ENCODE data around the gene ULK1.
A peak's percentile ranks its signal among the peaks of the same experiment; 100 is the strongest.

ULK1 gene

DNA sequence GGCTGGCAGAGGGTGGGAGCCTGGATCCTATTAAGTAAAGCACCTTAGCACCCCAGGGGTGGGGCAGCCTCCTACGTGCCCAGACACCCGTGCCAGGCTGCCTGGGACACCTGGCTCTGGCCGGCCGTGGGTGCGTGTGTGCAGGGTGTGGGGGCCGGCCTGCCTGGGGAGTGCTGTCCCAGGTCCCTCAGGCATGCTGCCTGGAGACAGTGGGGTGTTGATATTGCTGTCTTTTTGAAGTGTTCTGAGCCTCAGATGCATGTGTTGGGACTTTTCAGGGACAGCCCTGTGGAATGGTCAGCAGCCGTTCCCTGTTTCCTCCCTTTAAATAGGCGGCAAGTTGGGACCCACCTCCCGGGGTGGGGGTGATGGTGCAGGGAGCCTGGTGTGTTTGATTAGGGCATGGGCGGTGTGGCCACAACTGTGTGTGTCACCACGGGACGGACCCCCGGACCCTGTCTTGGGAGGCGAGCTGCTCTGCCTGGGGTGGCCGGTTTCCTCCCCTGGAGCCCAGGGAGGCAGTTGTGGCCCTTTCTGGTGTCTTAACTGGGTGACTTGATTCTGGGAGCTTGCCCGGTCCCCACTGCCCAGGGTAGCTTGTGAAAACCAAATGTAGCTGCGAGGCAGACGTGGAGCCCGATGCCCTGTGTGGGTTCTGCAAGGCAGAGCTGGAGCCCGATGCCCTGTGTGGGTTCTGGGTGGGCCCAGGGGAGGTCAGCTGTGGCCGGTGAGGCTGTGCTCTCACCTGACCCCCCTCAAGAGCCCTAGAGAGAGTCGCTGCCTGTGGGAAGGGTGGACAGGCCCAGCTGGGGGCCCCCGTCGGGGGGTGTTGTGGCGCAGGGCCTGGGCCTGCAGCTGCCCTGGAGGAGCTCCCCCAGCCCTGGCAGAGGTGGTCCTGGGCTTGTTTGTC is 8.2 kb downstream of the ULK1 start:
- Mint-ChIP-seq H3K36me3 (ENCODE audit: insufficient read depth) (peaks cover 13% of the 10 kb centered on the region), H3K9me3 (no peaks in the 10 kb centered on the region), H3K4me1 (ENCODE audit: low read depth in 2 of 2) (peaks cover 23 to 29% of the 10 kb centered on the region in 2 donors), H3K27ac (no peak overlapping the region), H3K4me3 (no peak overlapping the region), H3K27me3 (no peaks in the 10 kb centered on the region)
- DNase-seq, result no peak
- ATAC-seq (replicated peaks), result no peak

DNA sequence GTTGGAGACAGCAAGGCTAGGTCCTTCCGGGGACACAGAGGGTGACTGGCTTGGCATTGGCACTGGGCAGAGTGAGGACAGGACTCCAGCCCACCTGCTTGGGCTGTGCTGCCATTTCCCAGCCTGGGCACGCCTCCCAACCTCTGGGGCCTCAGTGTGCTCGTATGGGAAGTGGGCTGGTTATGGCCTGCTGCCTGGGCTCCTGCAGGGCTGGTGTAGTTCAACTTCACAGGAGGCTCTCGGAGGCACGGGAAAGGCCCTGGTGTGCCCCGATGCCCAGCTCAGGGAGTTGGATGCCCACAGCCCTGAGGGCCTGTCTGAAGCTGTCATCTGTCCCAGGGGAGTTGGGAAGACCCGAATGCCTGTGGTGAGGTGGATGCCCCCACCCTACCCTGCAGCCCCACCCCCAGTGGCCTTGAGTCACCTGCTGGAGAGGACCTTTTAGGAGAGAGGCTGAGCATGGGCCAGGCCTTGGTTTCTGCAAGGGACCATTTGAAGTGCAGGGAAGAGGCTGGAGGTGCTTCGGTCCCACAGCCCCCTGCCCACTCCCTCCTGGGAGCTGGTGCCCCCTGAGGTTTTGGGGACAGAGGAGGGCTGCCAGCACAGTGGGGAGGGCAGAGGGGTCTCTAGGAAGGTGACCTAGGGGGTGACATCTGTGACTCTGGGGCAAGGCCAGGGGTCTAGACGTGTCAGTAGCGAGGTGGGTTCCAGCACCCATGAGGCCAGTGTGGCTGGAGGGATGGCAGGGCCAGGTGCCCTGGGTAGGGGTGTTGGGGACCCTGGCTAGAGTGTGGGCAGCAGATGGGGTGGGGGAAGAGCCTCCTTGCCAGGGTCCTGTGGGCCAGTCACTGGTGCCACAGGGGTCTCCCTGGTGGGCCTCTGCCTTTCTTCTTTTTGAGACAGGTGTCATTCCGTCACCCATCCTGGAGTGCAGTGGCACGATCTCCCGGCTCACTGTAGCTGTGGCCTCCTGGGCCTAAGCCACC is 9.1 kb downstream of the ULK1 start:
- H3K4me3 Mint-ChIP-seq, result no peak overlapping the region
- peak overlapping the region; percentile 38 to 88 for H3K27ac Mint-ChIP-seq
- peaks cover 11% of the 10 kb centered on the region for H3K36me3 Mint-ChIP-seq (ENCODE audit: insufficient read depth)
- H3K4me1 Mint-ChIP-seq (ENCODE audit: low read depth in 2 of 2), result peaks cover 23 to 29% of the 10 kb centered on the region in 2 donors
- ATAC-seq (replicated peaks) (no peak), DNase-seq (no peak)
- H3K9me3 Mint-ChIP-seq, result no peaks in the 10 kb centered on the region
- H3K27me3 Mint-ChIP-seq, result no peaks in the 10 kb centered on the region

DNA sequence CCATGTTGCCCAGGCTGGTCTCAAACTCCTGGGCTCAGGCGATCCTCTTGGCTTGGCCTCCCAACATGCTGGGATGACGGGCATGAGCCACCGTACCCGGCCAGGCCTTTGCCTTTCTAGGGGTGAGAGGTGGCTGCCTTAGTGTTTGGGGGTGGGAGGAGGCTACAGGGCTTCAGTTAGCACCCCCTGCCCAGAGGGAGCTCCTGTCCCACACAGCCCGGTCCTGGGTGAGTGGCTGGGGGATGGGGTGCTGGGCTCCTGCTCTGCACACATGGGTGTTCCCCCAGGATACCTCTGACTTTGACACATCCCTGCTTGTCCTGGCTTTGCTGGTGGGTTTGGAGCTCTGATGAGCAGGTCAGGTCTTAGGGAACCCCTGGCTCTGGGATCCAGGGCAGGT is 9.9 kb downstream of the ULK1 start:
- Mint-ChIP-seq H3K4me3 (no peak overlapping the region), H3K9me3 (no peaks in the 10 kb centered on the region), H3K27me3 (no peaks in the 10 kb centered on the region), H3K4me1 (ENCODE audit: low read depth in 2 of 2) (peaks cover 23 to 29% of the 10 kb centered on the region in 2 donors), H3K36me3 (ENCODE audit: insufficient read depth) (peaks cover 15% of the 10 kb centered on the region), H3K27ac (peak overlapping the region in 1 of 2 donors; percentile 88)
- DNase-seq (no peak), ATAC-seq (replicated peaks) (no peak)

DNA sequence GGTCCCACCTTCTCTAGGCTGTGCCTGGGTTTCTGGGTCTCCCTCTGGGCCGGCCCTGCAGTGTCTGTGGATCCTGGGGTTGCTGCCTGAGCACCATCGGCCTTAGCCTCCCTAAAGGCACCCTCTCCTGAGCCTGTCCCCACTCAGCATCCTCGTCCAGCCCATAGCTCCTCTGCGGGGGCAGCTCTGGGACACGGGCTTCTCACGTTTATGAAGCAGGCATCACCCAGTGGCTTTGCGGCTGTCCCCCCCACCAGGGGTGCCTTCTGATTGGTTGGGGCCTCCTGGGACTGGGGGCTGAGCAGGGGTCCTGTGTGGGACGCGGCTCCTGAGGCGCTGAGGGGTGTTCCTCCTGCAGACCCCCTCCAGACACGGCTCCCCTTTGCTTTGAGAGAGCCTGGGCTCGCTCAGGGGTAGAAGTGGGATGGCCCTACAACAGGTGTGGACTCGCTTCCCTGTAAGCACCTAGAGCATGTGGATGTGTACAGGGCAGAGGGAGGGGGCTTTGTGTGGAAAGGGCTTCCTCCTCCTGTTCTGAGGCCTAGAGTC is 10.7 kb downstream of the ULK1 start:
- H3K4me1 Mint-ChIP-seq (ENCODE audit: low read depth in 2 of 2), result peaks cover 21 to 27% of the 10 kb centered on the region in 2 donors
- no peaks in the 10 kb centered on the region for H3K9me3 Mint-ChIP-seq
- H3K4me3 Mint-ChIP-seq, result no peak overlapping the region
- DNase-seq (no peak), ATAC-seq (replicated peaks) (no peak)
- H3K27ac Mint-ChIP-seq, result peak overlapping the region in 1 of 2 donors; percentile 88
- peaks cover 20% of the 10 kb centered on the region for H3K36me3 Mint-ChIP-seq (ENCODE audit: insufficient read depth)
- no peaks in the 10 kb centered on the region for H3K27me3 Mint-ChIP-seq

DNA sequence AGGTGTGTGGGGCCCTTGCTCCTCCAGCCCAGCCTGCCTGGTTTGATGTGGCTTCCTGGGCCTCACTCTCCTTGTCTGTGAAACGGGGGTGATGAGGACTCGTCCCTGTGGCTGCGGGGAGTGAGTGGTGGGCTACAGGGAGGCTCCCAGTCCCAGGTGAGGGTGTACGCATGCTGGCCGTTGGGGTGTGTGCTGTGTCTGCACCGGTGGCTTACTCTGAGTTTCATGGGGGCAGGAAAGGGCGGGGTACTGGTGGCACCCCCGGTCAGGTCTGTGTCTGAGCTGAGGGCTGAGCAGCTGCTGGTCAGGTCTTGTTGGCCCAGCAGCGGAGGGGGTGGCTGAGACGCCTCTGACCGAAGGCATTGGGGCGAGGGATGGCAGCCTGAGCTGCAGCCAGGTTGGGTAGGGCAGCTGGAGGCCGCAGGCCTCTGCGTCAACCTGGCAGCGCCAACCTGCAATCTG is 11.2 kb downstream of the ULK1 start:
- DNase-seq, result no peak
- peaks cover 26% of the 10 kb centered on the region for H3K36me3 Mint-ChIP-seq (ENCODE audit: insufficient read depth)
- ATAC-seq (replicated peaks), result no peak
- H3K27ac Mint-ChIP-seq, result peak overlapping the region in 1 of 2 donors; percentile 88
- no peaks in the 10 kb centered on the region for H3K9me3 Mint-ChIP-seq
- peaks cover 19 to 23% of the 10 kb centered on the region in 2 donors for H3K4me1 Mint-ChIP-seq (ENCODE audit: low read depth in 2 of 2)
- no peak overlapping the region for H3K4me3 Mint-ChIP-seq
- no peaks in the 10 kb centered on the region for H3K27me3 Mint-ChIP-seq

DNA sequence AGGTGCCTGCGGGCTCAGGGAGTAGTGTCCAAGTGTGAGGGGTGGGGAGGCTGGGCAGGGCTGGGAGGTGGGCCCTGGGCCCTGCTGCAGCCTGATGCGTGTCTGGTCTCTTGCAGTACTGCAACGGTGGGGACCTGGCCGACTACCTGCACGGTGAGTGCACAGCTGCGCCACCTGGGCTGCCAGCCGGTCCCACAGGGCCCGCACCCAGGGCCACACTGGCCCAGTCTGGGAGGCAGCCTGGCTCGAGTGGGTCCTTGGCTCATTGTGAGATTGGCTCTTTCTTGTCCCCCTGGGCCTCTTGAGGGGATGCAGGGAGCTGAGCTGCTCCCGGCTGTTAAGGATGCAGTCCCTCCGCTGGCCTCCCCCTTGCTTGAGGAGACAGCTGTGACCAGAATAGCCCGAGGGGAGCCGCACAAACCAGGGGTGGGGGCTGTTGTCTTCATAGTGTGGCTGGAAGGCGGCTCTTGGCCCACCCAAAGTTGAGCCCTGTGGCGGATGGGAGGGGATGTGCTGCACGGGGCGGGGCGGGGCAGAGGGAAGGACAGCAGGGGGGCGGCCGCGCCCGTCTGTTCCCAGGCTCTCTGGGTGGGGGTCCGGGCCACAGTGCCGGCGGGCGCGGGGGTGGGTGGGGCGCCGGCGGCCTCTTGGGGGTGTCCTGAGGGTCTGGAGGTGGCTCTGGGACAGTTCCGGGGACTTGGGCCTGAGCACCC is 13.1 kb downstream of the ULK1 start:
- H3K27ac Mint-ChIP-seq, result peak overlapping the region in 1 of 2 donors; percentile 20
- peaks cover 21% of the 10 kb centered on the region for H3K36me3 Mint-ChIP-seq (ENCODE audit: insufficient read depth)
- no peaks in the 10 kb centered on the region for H3K27me3 Mint-ChIP-seq
- no peak for ATAC-seq (replicated peaks)
- H3K4me3 Mint-ChIP-seq, result no peak overlapping the region
- H3K9me3 Mint-ChIP-seq, result no peaks in the 10 kb centered on the region
- DNase-seq, result no peak
- H3K4me1 Mint-ChIP-seq (ENCODE audit: low read depth in 2 of 2), result peaks cover 9 to 18% of the 10 kb centered on the region in 2 donors

DNA sequence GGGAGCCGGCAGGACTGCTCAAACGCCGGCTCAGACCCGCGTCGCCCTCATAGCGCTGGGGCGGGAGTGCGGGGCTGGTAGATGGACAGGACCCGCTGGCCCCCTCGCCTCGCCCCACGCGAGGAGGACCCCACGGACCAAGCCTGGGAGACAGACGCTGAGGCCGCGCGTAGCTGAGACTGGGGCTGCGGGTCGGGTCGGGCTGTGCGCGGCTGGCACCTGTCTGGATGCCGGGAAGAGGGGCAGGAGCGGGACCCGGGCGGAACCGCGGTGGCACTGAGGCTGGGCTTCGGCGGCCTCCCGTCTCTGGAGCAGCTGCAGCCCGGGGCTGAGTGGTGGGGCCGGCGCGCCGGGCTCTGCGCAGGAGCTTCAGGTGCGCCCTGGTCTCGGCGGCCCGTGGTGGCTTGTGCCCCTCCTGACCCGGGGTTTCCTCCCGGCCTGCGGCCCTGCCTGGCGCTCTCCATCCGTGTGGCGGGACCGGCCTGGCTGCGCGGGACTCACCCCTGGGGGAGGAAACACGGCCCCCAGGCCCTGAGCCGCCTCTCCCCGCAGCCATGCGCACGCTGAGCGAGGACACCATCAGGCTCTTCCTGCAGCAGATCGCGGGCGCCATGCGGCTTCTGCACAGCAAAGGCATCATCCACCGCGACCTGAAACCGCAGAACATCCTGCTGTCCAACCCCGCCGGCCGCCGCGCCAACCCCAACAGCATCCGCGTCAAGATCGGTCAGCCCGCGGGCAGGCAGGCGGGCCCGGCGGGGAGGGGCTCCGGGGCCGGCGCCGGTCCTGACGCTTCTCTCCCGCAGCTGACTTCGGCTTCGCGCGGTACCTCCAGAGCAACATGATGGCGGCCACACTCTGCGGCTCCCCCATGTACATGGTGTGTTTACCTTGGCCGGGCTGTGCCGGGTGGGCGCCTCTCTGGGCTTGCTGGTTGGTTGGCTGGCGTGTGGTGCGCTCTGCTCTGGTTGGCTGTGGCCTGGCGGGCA is 14.0 kb downstream of the ULK1 start:
- no peak for ATAC-seq (replicated peaks)
- DNase-seq, result no peak
- no peaks in the 10 kb centered on the region for H3K27me3 Mint-ChIP-seq
- peaks cover 9 to 15% of the 10 kb centered on the region in 2 donors for H3K4me1 Mint-ChIP-seq (ENCODE audit: low read depth in 2 of 2)
- H3K9me3 Mint-ChIP-seq, result no peaks in the 10 kb centered on the region
- peaks cover 29% of the 10 kb centered on the region for H3K36me3 Mint-ChIP-seq (ENCODE audit: insufficient read depth)
- no peak overlapping the region for H3K4me3 Mint-ChIP-seq
- H3K27ac Mint-ChIP-seq, result no peak overlapping the region

DNA sequence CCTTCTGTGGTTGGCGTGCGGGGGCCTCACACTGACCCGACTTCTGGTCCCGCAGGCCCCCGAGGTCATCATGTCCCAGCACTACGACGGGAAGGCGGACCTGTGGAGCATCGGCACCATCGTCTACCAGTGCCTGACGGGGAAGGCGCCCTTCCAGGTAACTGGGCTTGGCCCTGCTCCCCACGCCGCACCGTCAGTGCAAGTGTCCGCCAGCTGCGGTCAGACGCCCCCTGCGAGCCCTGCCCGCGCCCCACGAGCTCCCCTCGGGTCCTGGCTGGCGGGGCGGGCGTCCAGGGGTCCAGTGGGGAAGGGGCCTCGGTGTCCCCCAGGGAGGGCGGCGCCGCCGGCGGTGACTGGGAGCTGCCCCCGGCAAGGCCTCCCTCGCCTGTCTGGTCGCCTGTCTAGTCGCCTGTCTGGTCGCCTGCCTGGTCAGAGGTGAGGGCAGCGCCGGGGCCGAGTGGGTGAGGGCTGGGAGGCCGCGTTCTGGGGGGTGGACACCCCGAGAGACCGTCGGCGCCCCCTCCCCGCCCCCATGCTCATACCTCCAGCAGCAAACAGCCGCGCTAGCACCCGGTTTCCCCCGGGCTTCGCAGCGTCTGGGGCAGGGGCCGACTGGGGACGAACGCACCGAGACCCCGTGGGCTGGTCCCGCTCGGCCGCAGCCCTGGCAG is 14.8 kb downstream of the ULK1 start:
- Mint-ChIP-seq H3K9me3 (no peaks in the 10 kb centered on the region), H3K36me3 (ENCODE audit: insufficient read depth) (peaks cover 35% of the 10 kb centered on the region), H3K4me3 (no peak overlapping the region), H3K27ac (no peak overlapping the region), H3K4me1 (ENCODE audit: low read depth in 2 of 2) (peaks cover 8 to 15% of the 10 kb centered on the region in 2 donors), H3K27me3 (no peaks in the 10 kb centered on the region)
- no peak for ATAC-seq (replicated peaks)
- no peak for DNase-seq

DNA sequence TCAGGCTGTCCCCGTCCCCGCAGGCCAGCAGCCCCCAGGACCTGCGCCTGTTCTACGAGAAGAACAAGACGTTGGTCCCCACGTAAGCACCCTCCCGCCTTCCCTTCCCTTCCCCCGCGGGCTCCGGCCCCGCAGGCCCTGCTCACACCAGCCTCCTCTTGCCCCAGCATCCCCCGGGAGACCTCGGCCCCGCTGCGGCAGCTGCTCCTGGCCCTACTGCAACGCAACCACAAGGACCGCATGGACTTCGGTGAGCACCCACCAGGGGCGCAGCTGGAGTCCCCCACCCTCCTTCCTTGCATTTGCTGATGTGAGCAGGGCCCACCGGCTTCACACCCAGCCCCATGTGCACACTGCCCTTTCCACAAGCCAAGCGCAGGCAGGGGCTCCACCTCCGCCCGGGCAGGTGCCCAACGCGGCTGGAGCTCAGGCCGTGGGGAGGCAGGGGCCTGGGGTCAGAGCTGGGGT is 15.4 kb downstream of the ULK1 start:
- DNase-seq (no peak), ATAC-seq (replicated peaks) (no peak)
- Mint-ChIP-seq H3K4me3 (no peak overlapping the region), H3K4me1 (ENCODE audit: low read depth in 2 of 2) (peaks cover 8 to 11% of the 10 kb centered on the region in 2 donors), H3K27me3 (no peaks in the 10 kb centered on the region), H3K9me3 (no peaks in the 10 kb centered on the region), H3K27ac (no peak overlapping the region), H3K36me3 (ENCODE audit: insufficient read depth) (peaks cover 39% of the 10 kb centered on the region)

DNA sequence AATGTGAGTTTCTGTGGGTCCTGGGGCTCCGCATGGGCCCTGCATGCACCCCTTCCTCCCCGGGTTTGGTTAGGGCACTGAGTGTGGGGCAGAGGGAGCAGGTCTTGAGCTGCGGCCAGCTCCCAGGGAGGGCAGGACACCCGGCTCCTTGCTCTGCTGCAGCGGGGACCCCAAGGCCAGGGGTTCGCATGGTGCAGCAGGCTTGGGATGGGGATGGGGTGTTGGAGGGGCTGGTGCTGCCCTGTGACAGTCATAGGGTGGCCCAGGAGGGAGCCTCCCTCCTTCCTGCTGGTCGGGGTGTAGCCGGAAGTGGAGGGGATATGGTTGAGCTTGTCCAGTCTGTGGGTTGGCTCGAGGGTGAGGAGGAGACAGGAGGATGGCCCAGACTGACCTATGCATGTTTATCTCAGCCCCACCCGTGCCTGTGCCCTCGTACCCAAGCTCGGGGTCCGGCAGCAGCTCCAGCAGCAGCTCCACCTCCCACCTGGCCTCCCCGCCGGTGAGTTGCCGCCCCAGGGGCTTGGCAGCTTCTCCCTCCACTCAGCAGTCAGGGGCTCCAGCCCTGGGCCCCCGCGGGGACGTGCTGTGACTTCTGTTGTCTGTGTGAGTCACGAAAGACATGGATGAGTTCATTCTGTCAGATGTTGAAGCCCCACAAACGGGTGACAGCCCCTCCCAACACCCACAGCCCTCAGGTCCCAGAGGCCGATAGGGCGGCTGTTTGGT is 16.0 kb downstream of the ULK1 start:
- Mint-ChIP-seq H3K27me3 (no peaks in the 10 kb centered on the region), H3K4me3 (no peak overlapping the region), H3K4me1 (ENCODE audit: low read depth in 2 of 2) (peaks cover 3 to 4% of the 10 kb centered on the region in 2 donors), H3K9me3 (no peaks in the 10 kb centered on the region), H3K36me3 (ENCODE audit: insufficient read depth) (peaks cover 44% of the 10 kb centered on the region), H3K27ac (peak overlapping the region in 1 of 2 donors; percentile 17)
- no peak for DNase-seq
- no peak for ATAC-seq (replicated peaks)

DNA sequence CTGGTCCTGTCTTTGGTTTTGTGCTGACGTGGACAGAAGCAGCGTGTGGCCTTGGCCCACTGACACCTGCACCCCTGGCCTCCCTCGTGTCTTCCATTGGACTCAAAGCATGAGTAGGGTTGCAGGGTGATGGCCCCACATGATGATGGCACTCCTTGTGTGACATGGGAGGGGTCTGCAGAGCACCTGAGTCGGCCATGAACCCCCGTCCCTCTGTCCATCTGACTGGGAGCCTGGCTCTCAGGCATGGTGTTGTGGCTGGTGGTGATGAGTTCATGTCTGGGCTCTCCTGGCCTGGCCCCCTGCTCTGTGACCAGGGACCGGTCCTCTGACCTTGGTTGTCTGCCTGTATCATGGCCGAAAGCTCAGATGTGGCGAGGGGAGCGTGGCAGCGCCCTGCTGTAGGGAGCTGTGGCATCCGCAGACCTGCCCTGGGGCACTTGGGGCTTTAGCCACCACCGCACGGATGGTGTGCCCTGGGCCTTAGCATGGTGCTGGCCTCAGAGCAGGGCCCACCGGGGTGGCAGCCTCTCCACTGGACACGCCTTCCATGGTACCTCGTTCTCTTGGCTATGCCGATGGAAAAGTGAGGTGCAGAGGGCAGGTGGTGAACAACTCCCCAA is 16.7 kb downstream of the ULK1 start:
- ATAC-seq (replicated peaks) (no peak), DNase-seq (no peak)
- H3K4me1 Mint-ChIP-seq (ENCODE audit: low read depth in 2 of 2), result no peaks in the 10 kb centered on the region
- H3K27ac Mint-ChIP-seq, result peak overlapping the region in 1 of 2 donors; percentile 17
- H3K4me3 Mint-ChIP-seq, result no peak overlapping the region
- H3K36me3 Mint-ChIP-seq (ENCODE audit: insufficient read depth), result peaks cover 47% of the 10 kb centered on the region
- no peaks in the 10 kb centered on the region for H3K9me3 Mint-ChIP-seq
- no peaks in the 10 kb centered on the region for H3K27me3 Mint-ChIP-seq

Data from effector memory CD8-positive, alpha-beta T cell (primary cell).